HG03558 (cell line): ENCODE results near the gene MYO19.
"Not testable (repeated sequence)": the region's sequence is repeated elsewhere in the genome, so short reads cannot be mapped to it uniquely, and the experiment has no call there.

Experiments used
- ATAC-seq: cut with Tn5 transposase; IDR thresholded peaks from one replicate; pipeline ENCODE4 v1.9.1; 2021; ENCODE audit warnings: moderate number of reproducible peaks; ENCODE audit not compliant: unreplicated experiment; ENCODE audit errors: extremely low read depth

The MYO19 gene

GRCh38 chr17:36470499-36470898, 64.2 kb downstream of the MYO19 start:
- ATAC-seq: no peak

GRCh38 chr17:36469733-36470132, 64.9 kb downstream of the MYO19 start:
- no peak for ATAC-seq

GRCh38 chr17:36468903-36469635, 65.6 kb downstream of the MYO19 start:
- ATAC-seq: no peak

- no peak for ATAC-seq
Measured at GRCh38 chr17:36464765-36465088, 69.9 kb downstream of the MYO19 start.

GRCh38 chr17:36463916-36464764, 70.5 kb downstream of the MYO19 start:
- no peak for ATAC-seq

GRCh38 chr17:36461330-36462110, 73.1 kb downstream of the MYO19 start:
- no peak for ATAC-seq

GRCh38 chr17:36460265-36460937, 74.3 kb downstream of the MYO19 start:
- no peak for ATAC-seq

- ATAC-seq: no peak
Measured at GRCh38 chr17:36459601-36460000, 75.1 kb downstream of the MYO19 start.

GRCh38 chr17:36459045-36459444, 75.6 kb downstream of the MYO19 start:
- no peak for ATAC-seq

GRCh38 chr17:36457701-36458100, 77.0 kb downstream of the MYO19 start:
- ATAC-seq: not testable (repeated sequence)

- ATAC-seq: not testable (repeated sequence)
Measured at GRCh38 chr17:36452888-36453287, 81.8 kb downstream of the MYO19 start.

GRCh38 chr17:36449997-36450396, 84.7 kb downstream of the MYO19 start:
- ATAC-seq: not testable (repeated sequence)
